IMR-90 (cell line): ENCODE data around the gene BRSK1. TPM values are rescaled to one million over a fixed set of nuclear protein-coding genes. Genes with fewer than 3 reads are reported as not detected.
A peak's percentile ranks its signal among the peaks of the same experiment; 100 is the strongest.

Experiments
- ATAC-seq: fragments of 200-7000 bp; cut with Tn5 transposase; 2 replicates; pipeline ENCODE4 v1.9.1; 2020; ENCODE audit warnings: low read depth, mild to moderate bottlenecking, moderate library complexity
- BruUV-seq: library from RNA; stranded (reverse); fragments of 400-500 nt; replicated peaks from 2 replicates; lab custom pipeline; 2021; lab: Mats Ljungman, UMichigan
- CTCF ChIA-PET: fragments of 300-600 bp; formaldehyde crosslinking; extraction: SDS; loops from one replicate; lab custom pipeline; 2021; ENCODE audit warnings: antibody characterized with exemption; lab: Yijun Ruan, JAX
- POLR2A ChIA-PET: fragments of 300-600 bp; sonication (Branson Sonifier 250); formaldehyde crosslinking; loops from one replicate; lab custom pipeline; 2022; ENCODE audit warnings: antibody characterized with exemption; ENCODE audit not compliant: unreplicated experiment; lab: Charles Lee
- DNase-seq: peaks from one replicate; pipeline ENCODE4 v3.0.0; 2013
- H2AFZ ChIP-seq: replicated peaks from 2 replicates; pipeline ENCODE3; 2013; ENCODE audit warnings: low read length, mild to moderate bottlenecking; ENCODE audit not compliant: poor library complexity
- H2AK5ac ChIP-seq: 2 replicates; pipeline ENCODE4 v1.6.1; 2013; ENCODE audit warnings: low read depth, low read length, inconsistent platforms
- H2AK9ac ChIP-seq: replicated peaks from 2 replicates; pipeline ENCODE3; 2013; ENCODE audit warnings: mild to moderate bottlenecking, low read depth, low read length, moderate library complexity; ENCODE audit not compliant: poor library complexity
- H2BK120ac ChIP-seq: 2 replicates; pipeline ENCODE4 v1.6.1; 2013; ENCODE audit warnings: low read depth, low read length, inconsistent platforms
- H2BK15ac ChIP-seq: 3 replicates; pipeline ENCODE4 v1.6.1; 2013; ENCODE audit warnings: low read depth, low read length, inconsistent platforms
- H2BK20ac ChIP-seq: 2 replicates; pipeline ENCODE4 v1.6.1; 2013; ENCODE audit warnings: low read depth, mild to moderate bottlenecking, inconsistent platforms, low read length, moderate library complexity
- H2BK5ac ChIP-seq: 2 replicates; pipeline ENCODE4 v1.6.1; 2013; ENCODE audit warnings: mild to moderate bottlenecking, low read depth, low read length, inconsistent platforms; ENCODE audit not compliant: poor library complexity, severe bottlenecking
- H3K14ac ChIP-seq: replicated peaks from 2 replicates; pipeline ENCODE4 v1.6.1; 2013; ENCODE audit warnings: low read depth, low read length, inconsistent platforms
- H3K18ac ChIP-seq: 2 replicates; pipeline ENCODE4 v1.6.1; 2013; ENCODE audit warnings: low read depth, low read length, control low read depth
- H3K23ac ChIP-seq: 2 replicates; pipeline ENCODE4 v1.6.1; 2013; ENCODE audit warnings: low read depth, low read length, inconsistent platforms
- H3K27ac ChIP-seq: 2 replicates; pipeline ENCODE4 v1.5.1; 2013; ENCODE audit warnings: mild to moderate bottlenecking, control low read depth, low read length; ENCODE audit not compliant: insufficient read depth
- H3K27me3 ChIP-seq: 2 replicates; pipeline ENCODE4 v1.6.1; 2013; ENCODE audit warnings: low read length; ENCODE audit not compliant: control insufficient read depth, insufficient read depth
- H3K36me3 ChIP-seq: 2 replicates; pipeline ENCODE4 v1.6.1; 2013; ENCODE audit warnings: low read length, mixed read lengths; ENCODE audit not compliant: control insufficient read depth, insufficient read depth
- H3K4ac ChIP-seq: 2 replicates; pipeline ENCODE4 v1.6.1; 2013; ENCODE audit warnings: low read depth, low read length, inconsistent platforms
- H3K4me1 ChIP-seq: 2 replicates; pipeline ENCODE4 v1.6.1; 2013; ENCODE audit warnings: low read length, mixed read lengths; ENCODE audit not compliant: control insufficient read depth, insufficient read depth
- H3K4me2 ChIP-seq: 2 replicates; pipeline ENCODE4 v1.6.1; 2013; ENCODE audit warnings: low read depth, mild to moderate bottlenecking, control low read depth, low read length, moderate library complexity
- H3K4me3 ChIP-seq: 2 replicates; pipeline ENCODE4 v1.5.1; 2013; ENCODE audit warnings: low read depth, mild to moderate bottlenecking, control low read depth, low read length, moderate library complexity; ENCODE audit not compliant: insufficient read depth
- H3K56ac ChIP-seq: 2 replicates; pipeline ENCODE4 v1.6.1; 2013; ENCODE audit warnings: low read length, inconsistent platforms; ENCODE audit not compliant: insufficient read depth; ENCODE audit errors: extremely low read depth
- H3K79me1 ChIP-seq, 2 experiments: 2 replicates each; pipeline ENCODE4 v1.6.1; 2013; ENCODE audit warnings: low read length in 2 of 2, inconsistent platforms in 1 of 2, low read depth in 1 of 2
- H3K9ac ChIP-seq: 2 replicates; pipeline ENCODE4 v1.6.1; 2013; ENCODE audit warnings: low read depth, low read length, control low read depth
- H3K9me1 ChIP-seq: 2 replicates; pipeline ENCODE4 v1.6.1; 2013; ENCODE audit warnings: low read length, inconsistent platforms; ENCODE audit not compliant: insufficient read depth
- H3K9me3 ChIP-seq: 2 replicates; pipeline ENCODE4 v1.6.1; 2013; ENCODE audit warnings: low read length; ENCODE audit not compliant: control insufficient read depth, insufficient read depth
- H4K20me1 ChIP-seq: 2 replicates; pipeline ENCODE4 v1.6.1; 2013; ENCODE audit warnings: low read length, inconsistent platforms; ENCODE audit not compliant: insufficient read depth
- H4K5ac ChIP-seq: 2 replicates; pipeline ENCODE4 v1.6.1; 2013; ENCODE audit warnings: mild to moderate bottlenecking, low read depth, low read length, control low read depth
- H4K8ac ChIP-seq, 2 experiments: 2 replicates each; pipeline ENCODE4 v1.6.1; 2013; ENCODE audit warnings: low read depth in 2 of 2, low read length in 2 of 2, control low read depth in 1 of 2, inconsistent platforms in 1 of 2
- H4K91ac ChIP-seq: 2 replicates; pipeline ENCODE4 v1.6.1; 2013; ENCODE audit warnings: low read depth, low read length, inconsistent platforms; ENCODE audit not compliant: insufficient read depth
- BHLHE40 ChIP-seq: fragments of 150-350 bp; IDR thresholded peaks from 2 replicates; pipeline ENCODE4 v1.6.1; 2016; ENCODE audit warnings: mild to moderate bottlenecking, low read depth, low read length
- CEBPB ChIP-seq: IDR thresholded peaks from 2 replicates; pipeline ENCODE4 v1.6.1; 2012; ENCODE audit warnings: low read depth, low read length, improper control_type of control experiment
- CHD1 ChIP-seq: IDR thresholded peaks from 2 replicates; pipeline ENCODE4 v1.6.1; 2012; ENCODE audit warnings: low read depth, low read length, improper control_type of control experiment
- MAFK ChIP-seq: IDR thresholded peaks from 2 replicates; pipeline ENCODE4 v1.6.1; 2012; ENCODE audit warnings: low read depth, low read length, improper control_type of control experiment
- MXI1 ChIP-seq: IDR thresholded peaks from 2 replicates; pipeline ENCODE4 v1.6.1; 2012; ENCODE audit warnings: low read depth, mild to moderate bottlenecking, low read length, moderate library complexity, borderline replicate concordance
- POLR2A ChIP-seq: IDR thresholded peaks from 2 replicates; pipeline ENCODE4 v1.6.1; 2012; ENCODE audit warnings: mild to moderate bottlenecking, low read depth, low read length
- WGBS, 2 experiments: methylation state at CpG; one replicate each; pipeline versions ENCODE4 v1.1.5 to v1.1.7; 2013; ENCODE audit warnings: missing lambda C conversion rate in 2 of 2; ENCODE audit not compliant: insufficient read length in 1 of 2; ENCODE audit errors: extremely low coverage in 2 of 2; 5-methylcytosine and 5-hydroxymethylcytosine counted together
- dilution Hi-C: fragments of 300-500 bp; cut with HindIII; formaldehyde crosslinking; loops from one replicate; pipeline ENCODE4 v1.14.3; 2018; ENCODE audit warnings: low sequenced_read_pairs; ENCODE audit not compliant: unreplicated experiment
- in situ Hi-C: fragments of 300-500 bp; cut with MboI; formaldehyde crosslinking; loops from 3 replicates; pipeline ENCODE4 v1.14.3; 2019; ENCODE audit warnings: low sequenced_read_pairs, inconsistent platforms, mixed read lengths
- intact Hi-C: fragments of 100-400 bp; cut with micrococcal nuclease; formaldehyde crosslinking; loops from 2 replicates; pipeline ENCODE4 v1.10.0; 2022
- polyA plus RNA-seq, 3 experiments: library from polyadenylated mRNA; depleted of rRNA; stranded (reverse); fragments of >200 nt; gene quantifications; 2 replicates each; pipeline ENCODE4 v1.2.3, GENCODE V29; 2012; ENCODE audit warnings: low replicate concordance in 1 of 3
- total RNA-seq: library from RNA; depleted of rRNA; stranded (reverse); fragments of >200 nt; gene quantifications from 2 replicates; pipeline ENCODE4 v1.2.3, GENCODE V29; 2012
- TF ChIP-seq, protein P1 (sequence below): fragments of 150-350 bp; IDR thresholded peaks from 2 replicates; pipeline ENCODE4 v1.6.1; 2016; ENCODE audit warnings: low read depth, mild to moderate bottlenecking, low read length, moderate library complexity, borderline replicate concordance

The BRSK1 gene
- total and polyA plus RNA-seq, 2 of the 4 experiments (the other 2 are of a cell fraction) = 2.5 to 22.3 TPM

DNA sequence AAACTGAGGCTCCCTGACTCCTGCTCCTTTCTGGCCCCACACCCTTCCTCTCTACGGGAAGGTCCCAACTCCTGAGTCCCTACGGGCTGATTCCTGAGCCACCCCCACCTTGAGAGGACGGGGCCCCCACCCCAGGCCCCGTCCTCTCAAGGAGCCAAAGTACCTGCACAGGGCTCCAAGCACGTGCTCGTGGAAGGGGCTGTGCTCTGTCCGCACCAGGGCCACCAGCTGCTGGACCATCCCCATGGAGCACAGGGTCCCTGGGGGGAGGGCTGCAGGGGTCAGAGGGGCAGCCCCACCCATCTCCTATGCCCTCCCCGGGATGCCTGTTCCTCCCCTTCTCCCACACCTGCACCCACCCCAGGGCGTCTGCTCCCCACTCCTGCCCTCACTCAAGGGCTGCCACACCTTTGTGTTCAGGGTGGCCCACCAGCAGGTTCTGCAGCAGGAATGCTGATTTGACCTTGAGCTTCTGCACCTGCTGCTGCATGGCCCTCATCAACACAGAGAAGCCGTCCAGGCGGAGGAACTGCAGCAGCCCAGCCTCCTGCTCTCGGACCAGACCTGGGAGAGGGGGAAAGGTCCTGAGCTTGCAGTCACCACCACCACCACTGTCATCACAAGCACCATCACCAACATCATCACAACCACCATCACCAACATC, 17.9 kb upstream of the BRSK1 start:
- ChIA-PET POLR2A (interaction anchor here (0.6 kb wide), 1 partner anchor 142 kb away, joined by 9 read pairs; the partner anchor contains the start of gene UBE2S), CTCF (no interaction called here)
- Histone ChIP-seq H3K27me3 (no peaks in the 10 kb centered on the region), H2BK20ac (no peak overlapping the region), H3K36me3 (peaks cover 10% of the 10 kb centered on the region), H2AK5ac (no peak overlapping the region), H3K79me1 (peaks cover 5 to 25% of the 10 kb centered on the region in 2 experiments), H2BK15ac (no peak overlapping the region), H3K9me1 (peaks cover 9% of the 10 kb centered on the region; the same call in 1 of the 2 replicates), H2BK5ac (peak overlapping the region; percentile 41), H3K18ac (no peak overlapping the region), H3K4me1 (no peaks in the 10 kb centered on the region), H2BK120ac (no peak overlapping the region), H4K20me1 (peaks cover 7% of the 10 kb centered on the region; the same call in 1 of the 2 replicates), H3K27ac (no peak overlapping the region), H2AK9ac (no peak overlapping the region), H3K23ac (no peak overlapping the region), H3K9me3 (no peaks in the 10 kb centered on the region), H3K4ac (no peak overlapping the region), H2AFZ (no peak overlapping the region), H3K9ac (no peak overlapping the region), H3K4me2 (no peak overlapping the region), H3K56ac (no peak overlapping the region), H4K5ac (no peak overlapping the region), H3K4me3 (no peak overlapping the region), H4K91ac (no peak overlapping the region), H3K14ac (no peak overlapping the region), H4K8ac (no peak overlapping the region)
- no TSS peak for BruUV-seq
- WGBS, 2 experiments = no CpG with 5 or more reads among the region's 12 CpGs
- in situ Hi-C loops (no loop called here), dilution Hi-C loops (no loop called here), intact Hi-C loops (no loop called here)
- TF ChIP-seq MAFK (no peak), MXI1 (no peak), CEBPB (no peak), POLR2A (no peak), BHLHE40 (no peak), CHD1 (no peak)
- TF ChIP-seq, protein P1, sequence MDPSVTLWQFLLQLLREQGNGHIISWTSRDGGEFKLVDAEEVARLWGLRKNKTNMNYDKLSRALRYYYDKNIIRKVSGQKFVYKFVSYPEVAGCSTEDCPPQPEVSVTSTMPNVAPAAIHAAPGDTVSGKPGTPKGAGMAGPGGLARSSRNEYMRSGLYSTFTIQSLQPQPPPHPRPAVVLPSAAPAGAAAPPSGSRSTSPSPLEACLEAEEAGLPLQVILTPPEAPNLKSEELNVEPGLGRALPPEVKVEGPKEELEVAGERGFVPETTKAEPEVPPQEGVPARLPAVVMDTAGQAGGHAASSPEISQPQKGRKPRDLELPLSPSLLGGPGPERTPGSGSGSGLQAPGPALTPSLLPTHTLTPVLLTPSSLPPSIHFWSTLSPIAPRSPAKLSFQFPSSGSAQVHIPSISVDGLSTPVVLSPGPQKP = no peak
- DNase-seq (no peak), ATAC-seq (no peak)
